Parathyroid adenoma (tissue), 2 donors: Measurements from ENCODE around the gene SH3PXD2B.

Experiments used
- H2AFZ ChIP-seq: fragments of 300-600 bp; sonication (generic); one replicate; pipeline ENCODE4 v1.7.0; 2017; ENCODE audit warnings: antibody characterized with exemption, mild to moderate bottlenecking
- H3K27ac ChIP-seq: fragments of 300-600 bp; sonication (generic); one replicate; pipeline ENCODE4 v1.7.0; 2017
- H3K27me3 ChIP-seq: fragments of 300-600 bp; sonication (generic); one replicate; pipeline ENCODE4 v1.7.0; 2017; ENCODE audit warnings: low read length; ENCODE audit not compliant: control insufficient read depth, insufficient read depth
- H3K36me3 ChIP-seq: fragments of 300-600 bp; sonication (generic); one replicate; pipeline ENCODE4 v1.7.0; 2017; ENCODE audit warnings: low read length; ENCODE audit not compliant: control insufficient read depth, insufficient read depth
- H3K4me1 ChIP-seq: fragments of 300-600 bp; sonication (generic); one replicate; pipeline ENCODE4 v1.7.0; 2017; ENCODE audit warnings: control low read depth
- H3K4me2 ChIP-seq: fragments of 300-600 bp; sonication (generic); one replicate; pipeline ENCODE4 v1.7.0; 2017; ENCODE audit warnings: low read length
- H3K4me3 ChIP-seq: fragments of 300-600 bp; sonication (generic); one replicate; pipeline ENCODE4 v1.7.0; 2017; ENCODE audit warnings: low read depth, low read length
- H3K79me2 ChIP-seq: fragments of 300-600 bp; sonication (generic); one replicate; pipeline ENCODE4 v1.7.0; 2017; ENCODE audit warnings: control low read depth
- H3K9ac ChIP-seq: fragments of 300-600 bp; sonication (generic); one replicate; pipeline ENCODE4 v1.7.0; 2017; ENCODE audit warnings: mild to moderate bottlenecking
- H3K9me3 ChIP-seq: fragments of 300-600 bp; sonication (generic); one replicate; pipeline ENCODE4 v1.7.0; 2017; ENCODE audit warnings: low read length; ENCODE audit not compliant: control insufficient read depth
- CTCF ChIP-seq: fragments of 300-600 bp; sonication (generic); IDR thresholded peaks from one replicate; pipeline ENCODE4 v1.7.0; 2017; ENCODE audit warnings: antibody characterized with exemption, mild to moderate bottlenecking
- donor health status: primary hyperparathyroidism.

The SH3PXD2B gene

DNA sequence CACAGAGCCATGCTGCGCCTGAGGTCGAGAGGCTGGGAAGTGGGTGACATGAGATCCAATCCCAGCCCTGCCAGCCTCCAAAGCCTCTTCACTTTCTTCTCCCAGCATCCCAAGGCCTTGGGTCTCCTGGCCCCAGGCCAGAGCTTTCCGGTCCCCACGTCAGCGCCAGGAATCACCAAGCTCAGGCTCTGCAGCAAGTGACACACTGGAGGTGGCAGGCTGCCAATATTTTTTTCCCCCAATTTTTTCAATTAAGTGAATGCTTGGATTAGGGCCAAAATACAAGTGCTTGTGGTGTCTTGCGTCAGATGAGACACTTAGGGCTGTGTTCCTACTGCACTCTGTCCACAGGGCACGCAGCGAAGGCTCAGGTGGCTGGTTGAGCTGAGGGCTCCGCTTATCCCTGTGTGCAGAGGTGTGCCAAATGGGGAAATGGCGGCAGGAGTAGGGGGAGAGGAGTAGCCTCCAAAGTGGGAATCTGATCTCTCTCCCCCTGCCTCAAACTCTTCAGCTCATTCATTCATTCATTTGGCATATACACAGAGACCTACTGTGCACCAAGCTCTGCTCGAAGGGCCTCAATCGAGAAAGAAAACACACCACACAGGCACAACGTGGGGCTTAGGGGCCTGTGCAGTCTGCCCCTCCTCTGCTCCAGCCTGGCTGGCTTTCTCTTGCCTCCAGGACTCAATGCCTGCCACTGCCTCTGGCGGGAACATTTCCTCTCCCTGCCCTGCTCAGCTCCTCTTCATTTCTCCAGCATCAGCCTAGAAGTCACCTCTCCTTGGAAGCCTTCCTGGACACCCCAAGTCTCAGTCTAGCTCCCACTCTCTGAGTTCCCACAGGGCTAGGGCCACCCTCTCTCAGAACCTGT lies 16.6 kb downstream of the SH3PXD2B start:
- H3K27me3 ChIP-seq = no peaks in the 10 kb centered on the region
- no peak for TF ChIP-seq CTCF
- H3K79me2 ChIP-seq = peaks cover 9% of the 10 kb centered on the region
- no peaks in the 10 kb centered on the region for H3K36me3 ChIP-seq
- H3K9ac ChIP-seq = no peak overlapping the region
- no peaks in the 10 kb centered on the region for H3K9me3 ChIP-seq
- no peaks in the 10 kb centered on the region for H3K4me1 ChIP-seq
- no peak overlapping the region for H3K27ac ChIP-seq
- H2AFZ ChIP-seq = no peak overlapping the region
- no peak overlapping the region for H3K4me2 ChIP-seq
- H3K4me3 ChIP-seq = no peak overlapping the region

DNA sequence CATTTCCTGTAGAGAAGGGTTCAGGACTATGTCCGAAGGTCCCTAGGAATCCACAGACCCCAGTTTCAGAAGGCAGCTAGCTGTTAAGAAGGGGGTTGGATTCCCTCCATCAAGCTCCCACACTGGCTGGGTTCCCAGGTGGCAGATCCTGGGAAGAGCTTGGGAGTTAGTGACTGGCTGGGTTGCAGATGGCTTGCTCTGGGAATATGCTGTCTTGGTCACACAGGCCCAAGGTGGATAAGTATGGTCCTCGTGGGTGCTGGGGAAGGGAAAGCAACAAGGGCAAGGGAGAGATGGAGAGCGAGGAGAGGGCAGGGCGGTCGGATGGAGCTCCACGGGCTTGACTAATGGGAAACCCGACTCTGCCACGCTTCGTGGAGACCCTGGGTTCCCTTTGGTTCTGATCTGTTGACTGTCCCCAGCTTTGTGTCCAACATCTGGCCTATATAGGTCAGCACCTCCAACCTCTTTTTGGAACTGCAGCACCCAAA lies 17.4 kb downstream of the SH3PXD2B start:
- Histone ChIP-seq H3K9me3 (no peaks in the 10 kb centered on the region), H2AFZ (no peak overlapping the region), H3K79me2 (peaks cover 9% of the 10 kb centered on the region), H3K4me3 (no peak overlapping the region), H3K4me2 (no peak overlapping the region), H3K4me1 (no peaks in the 10 kb centered on the region), H3K9ac (no peak overlapping the region), H3K27me3 (no peaks in the 10 kb centered on the region), H3K27ac (no peak overlapping the region), H3K36me3 (no peaks in the 10 kb centered on the region)
- no peak for TF ChIP-seq CTCF

GRCh38 chr5:172436078-172436878 lies 18.0 kb downstream of the SH3PXD2B start:
- Histone ChIP-seq H3K27me3 (no peaks in the 10 kb centered on the region), H3K79me2 (peaks cover 9% of the 10 kb centered on the region), H3K36me3 (no peaks in the 10 kb centered on the region), H3K4me3 (no peak overlapping the region), H3K27ac (no peak overlapping the region), H3K9ac (no peak overlapping the region), H3K4me2 (no peak overlapping the region), H3K4me1 (no peaks in the 10 kb centered on the region), H2AFZ (no peak overlapping the region), H3K9me3 (no peaks in the 10 kb centered on the region)
- TF ChIP-seq CTCF = no peak

DNA sequence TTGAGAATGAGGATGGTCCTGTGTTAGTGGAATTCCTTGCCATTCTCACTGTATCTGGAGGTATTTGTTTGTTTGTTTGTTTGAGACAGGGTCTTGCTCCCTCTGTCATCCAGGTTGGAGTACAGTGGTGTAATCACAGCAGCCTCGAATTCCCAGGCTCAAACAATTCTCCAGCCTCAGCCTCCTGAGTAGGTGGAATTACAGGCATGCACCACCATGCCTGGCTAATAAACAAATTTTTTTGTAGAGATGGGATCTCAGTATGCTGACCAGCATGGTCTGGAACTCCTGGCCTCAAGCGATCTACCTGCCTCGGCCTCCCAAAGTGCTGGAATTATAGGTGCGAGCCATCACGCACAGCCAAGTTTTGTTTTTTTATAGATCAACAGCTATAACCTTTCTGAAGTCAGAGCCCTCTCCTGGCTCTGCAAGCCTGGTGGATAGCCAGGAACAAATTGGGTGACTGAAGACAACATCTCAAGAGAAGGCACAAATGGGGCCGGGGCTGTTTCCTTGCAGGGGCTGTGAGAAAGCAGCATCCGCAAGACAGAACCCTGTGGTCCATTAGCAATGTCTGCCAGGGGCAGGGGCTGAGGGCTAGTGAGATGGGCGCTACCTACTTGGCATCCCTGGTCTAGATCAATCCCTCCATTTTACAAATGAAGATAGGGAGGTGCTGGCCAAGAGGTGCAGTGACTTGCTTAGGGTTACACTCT lies 18.8 kb downstream of the SH3PXD2B start:
- TF ChIP-seq CTCF = no peak
- H3K4me2 ChIP-seq = no peak overlapping the region
- H3K9me3 ChIP-seq = no peaks in the 10 kb centered on the region
- no peak overlapping the region for H2AFZ ChIP-seq
- H3K4me1 ChIP-seq = no peaks in the 10 kb centered on the region
- H3K27ac ChIP-seq = no peak overlapping the region
- H3K4me3 ChIP-seq = no peak overlapping the region
- H3K36me3 ChIP-seq = no peaks in the 10 kb centered on the region
- H3K9ac ChIP-seq = no peak overlapping the region
- no peaks in the 10 kb centered on the region for H3K27me3 ChIP-seq
- H3K79me2 ChIP-seq = peaks cover 7% of the 10 kb centered on the region
